HepG2 (cell line): ENCODE data around the gene NEURL4. TPM values are rescaled to one million over a fixed set of nuclear protein-coding genes. Genes with fewer than 3 reads are reported as not detected.

ENCODE experiments used
- ARNTL ChIP-seq: sonication (generic); formaldehyde crosslinking; IDR thresholded peaks from 2 replicates; pipeline ENCODE4 v1.4.0; 2020; ENCODE audit warnings: mild to moderate bottlenecking, missing genetic modification reagents
- ETV6 ChIP-seq: sonication (generic); formaldehyde crosslinking; conservative IDR thresholded peaks from 2 replicates; pipeline ENCODE4 v1.4.0; 2020; ENCODE audit warnings: missing genetic modification reagents
- IRF2 ChIP-seq: IDR thresholded peaks from 2 replicates; pipeline ENCODE4 v1.6.1; 2018; ENCODE audit warnings: missing genetic modification reagents, missing compliant biosample characterization
- KLF12 ChIP-seq: sonication (generic); formaldehyde crosslinking; IDR thresholded peaks from 2 replicates; pipeline ENCODE4 v1.4.0; 2020; ENCODE audit warnings: missing genetic modification reagents, borderline replicate concordance
- KLF6 ChIP-seq: IDR thresholded peaks from 2 replicates; pipeline ENCODE4 v1.8.0; 2016; ENCODE audit warnings: missing biosample characterization, missing genetic modification reagents
- MAF1 ChIP-seq: sonication (generic); formaldehyde crosslinking; IDR thresholded peaks from 2 replicates; pipeline ENCODE4 v1.5.0; 2020; ENCODE audit warnings: missing genetic modification reagents, borderline replicate concordance
- MTERF4 ChIP-seq: sonication (generic); formaldehyde crosslinking; IDR thresholded peaks from 2 replicates; pipeline ENCODE4 v1.8.0; 2023; ENCODE audit warnings: mild to moderate bottlenecking, missing genetic modification reagents
- NRL ChIP-seq: sonication (generic); formaldehyde crosslinking; IDR thresholded peaks from 2 replicates; pipeline ENCODE4 v1.5.0; 2020; ENCODE audit warnings: missing genetic modification reagents, mild to moderate bottlenecking, moderate library complexity, borderline replicate concordance
- PAX8 ChIP-seq: sonication (generic); formaldehyde crosslinking; IDR thresholded peaks from 2 replicates; pipeline ENCODE4 v1.8.0; 2022; ENCODE audit warnings: mild to moderate bottlenecking, missing genetic modification reagents, borderline replicate concordance
- RFXANK ChIP-seq: IDR thresholded peaks from 2 replicates; pipeline ENCODE4 v1.6.1; 2016
- SIN3A ChIP-seq: IDR thresholded peaks from 2 replicates; pipeline ENCODE4 v1.6.1; 2011; ENCODE audit warnings: low read depth, mild to moderate bottlenecking, control low read depth, low read length, borderline replicate concordance
- SP5 ChIP-seq: IDR thresholded peaks from 2 replicates; pipeline ENCODE4 v1.6.1; 2016; ENCODE audit warnings: low read depth, borderline replicate concordance
- SUZ12 ChIP-seq: fragments of 150-350 bp; IDR thresholded peaks from 2 replicates; pipeline ENCODE4 v1.6.1; 2014; ENCODE audit warnings: low read depth, low read length
- ZBTB34 ChIP-seq: sonication (generic); formaldehyde crosslinking; IDR thresholded peaks from 2 replicates; pipeline ENCODE4 v1.8.0; 2022; ENCODE audit warnings: mild to moderate bottlenecking, missing genetic modification reagents
- ZNF234 ChIP-seq: sonication (generic); formaldehyde crosslinking; conservative IDR thresholded peaks from 2 replicates; pipeline ENCODE4 v1.5.1; 2020; ENCODE audit warnings: mild to moderate bottlenecking, missing genetic modification reagents
- ZNF333 ChIP-seq: sonication (generic); formaldehyde crosslinking; IDR thresholded peaks from 2 replicates; pipeline ENCODE4 v1.4.0; 2020; ENCODE audit warnings: mild to moderate bottlenecking, missing genetic modification reagents, borderline replicate concordance
- ZNF446 ChIP-seq: sonication (generic); formaldehyde crosslinking; IDR thresholded peaks from 2 replicates; pipeline ENCODE4 v1.5.0; 2020; ENCODE audit warnings: mild to moderate bottlenecking, missing genetic modification reagents
- ZNF547 ChIP-seq: sonication (generic); formaldehyde crosslinking; IDR thresholded peaks from 2 replicates; pipeline ENCODE4 v1.5.1; 2020; ENCODE audit warnings: mild to moderate bottlenecking, missing genetic modification reagents
- ZNF598 ChIP-seq: sonication (generic); formaldehyde crosslinking; IDR thresholded peaks from 2 replicates; pipeline ENCODE4 v1.5.1; 2020; ENCODE audit warnings: mild to moderate bottlenecking, missing genetic modification reagents, borderline replicate concordance
- ZNF670 ChIP-seq: sonication (generic); formaldehyde crosslinking; IDR thresholded peaks from 2 replicates; pipeline ENCODE4 v1.8.0; 2022; ENCODE audit warnings: mild to moderate bottlenecking, missing genetic modification reagents, borderline replicate concordance
- ZNF709 ChIP-seq: sonication (generic); formaldehyde crosslinking; IDR thresholded peaks from 2 replicates; pipeline ENCODE4 v1.5.0; 2020; ENCODE audit warnings: mild to moderate bottlenecking, missing genetic modification reagents
- ZNF839 ChIP-seq: sonication (generic); formaldehyde crosslinking; IDR thresholded peaks from 2 replicates; pipeline ENCODE4 v1.4.0; 2020; ENCODE audit warnings: missing genetic modification reagents, mild to moderate bottlenecking, borderline replicate concordance
- ZSCAN21 ChIP-seq: sonication (generic); formaldehyde crosslinking; IDR thresholded peaks from 2 replicates; pipeline ENCODE4 v1.8.0; 2022; ENCODE audit warnings: mild to moderate bottlenecking, missing genetic modification reagents, moderate library complexity, borderline replicate concordance
- polyA plus RNA-seq, 8 experiments: library from polyadenylated mRNA; depleted of rRNA in 3 of 8; stranded (reverse) in 7 of 8; unstranded in 1 of 8; fragments of >200 nt; fragmentation: Illumina TruSeq in 4 of 8; extraction: Trizol in 4 of 8; gene quantifications; 2 replicates each; pipeline versions ENCODE4 v1.2.1 to v1.2.3, GENCODE V29; 2011 to 2016; ENCODE audit warnings: low read depth in 4 of 8, missing spikeins in 1 of 8, mixed read lengths in 1 of 8; ENCODE audit not compliant: insufficient read depth in 1 of 8
- total RNA-seq, 5 experiments: library from RNA; depleted of rRNA; stranded (reverse); fragments of >200 nt; fragmentation: Illumina TruSeq; extraction: Trizol; gene quantifications; 2 replicates each; pipeline ENCODE4 v1.2.3, GENCODE V29; 2016; ENCODE audit warnings: low read depth in 1 of 5
- TF ChIP-seq, protein P1 (sequence below): sonication (generic); formaldehyde crosslinking; IDR thresholded peaks from 2 replicates; pipeline ENCODE4 v1.5.1; 2020; ENCODE audit warnings: missing genetic modification reagents, mild to moderate bottlenecking, borderline replicate concordance
- TF ChIP-seq, protein P2 (sequence below): IDR thresholded peaks from 2 replicates; pipeline ENCODE4 v1.6.1; 2016; ENCODE audit warnings: missing genetic modification reagents, missing compliant biosample characterization
- TF ChIP-seq, protein P3 (sequence below): IDR thresholded peaks from 2 replicates; pipeline ENCODE4 v1.6.1; 2012; ENCODE audit warnings: inconsistent platforms

Gene NEURL4
- total and polyA plus RNA-seq, 2 of the 13 experiments (the other 11 are each of a cell fraction or from before 2014, with no cell fraction given), result 14.8 to 15.7 TPM

DNA sequence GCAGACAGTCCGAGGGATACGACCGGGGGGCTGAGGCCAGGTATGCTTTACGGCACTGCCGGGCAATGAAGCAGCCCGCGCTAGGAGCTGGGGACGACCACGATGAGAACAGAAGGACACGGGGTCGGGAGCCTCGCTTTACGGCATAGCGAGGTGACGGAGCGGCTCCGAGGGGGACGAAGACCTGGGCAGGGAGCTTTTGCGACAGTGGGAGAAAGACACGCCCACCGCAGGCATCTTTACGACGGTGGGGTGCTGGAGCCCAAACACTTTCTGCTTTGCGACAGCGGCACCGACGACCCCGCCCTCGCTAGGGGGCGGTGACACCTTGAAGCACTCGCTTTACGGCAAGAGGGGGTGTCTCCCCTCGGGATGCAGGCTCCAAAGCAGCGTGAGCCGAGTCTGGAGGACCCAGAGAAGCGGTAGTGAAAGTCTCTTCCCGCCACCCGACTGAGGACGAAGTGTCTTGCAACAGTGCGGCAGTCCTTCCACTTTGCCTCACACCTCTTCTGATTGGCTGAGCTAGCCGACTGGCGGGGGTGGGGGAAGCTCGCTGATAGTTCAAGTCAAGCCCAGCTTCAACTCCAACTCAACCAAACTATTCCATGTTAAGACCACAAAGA, 350 bp upstream of the NEURL4 start (continued):
- no peak for TF ChIP-seq ZNF446 (CRISPR knock-in tag)
- TF ChIP-seq, protein P1, sequence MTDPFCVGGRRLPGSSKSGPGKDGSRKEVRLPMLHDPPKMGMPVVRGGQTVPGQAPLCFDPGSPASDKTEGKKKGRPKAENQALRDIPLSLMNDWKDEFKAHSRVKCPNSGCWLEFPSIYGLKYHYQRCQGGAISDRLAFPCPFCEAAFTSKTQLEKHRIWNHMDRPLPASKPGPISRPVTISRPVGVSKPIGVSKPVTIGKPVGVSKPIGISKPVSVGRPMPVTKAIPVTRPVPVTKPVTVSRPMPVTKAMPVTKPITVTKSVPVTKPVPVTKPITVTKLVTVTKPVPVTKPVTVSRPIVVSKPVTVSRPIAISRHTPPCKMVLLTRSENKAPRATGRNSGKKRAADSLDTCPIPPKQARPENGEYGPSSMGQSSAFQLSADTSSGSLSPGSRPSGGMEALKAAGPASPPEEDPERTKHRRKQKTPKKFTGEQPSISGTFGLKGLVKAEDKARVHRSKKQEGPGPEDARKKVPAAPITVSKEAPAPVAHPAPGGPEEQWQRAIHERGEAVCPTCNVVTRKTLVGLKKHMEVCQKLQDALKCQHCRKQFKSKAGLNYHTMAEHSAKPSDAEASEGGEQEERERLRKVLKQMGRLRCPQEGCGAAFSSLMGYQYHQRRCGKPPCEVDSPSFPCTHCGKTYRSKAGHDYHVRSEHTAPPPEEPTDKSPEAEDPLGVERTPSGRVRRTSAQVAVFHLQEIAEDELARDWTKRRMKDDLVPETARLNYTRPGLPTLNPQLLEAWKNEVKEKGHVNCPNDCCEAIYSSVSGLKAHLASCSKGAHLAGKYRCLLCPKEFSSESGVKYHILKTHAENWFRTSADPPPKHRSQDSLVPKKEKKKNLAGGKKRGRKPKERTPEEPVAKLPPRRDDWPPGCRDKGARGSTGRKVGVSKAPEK (CRISPR knock-in tag), result no peak
- TF ChIP-seq, protein P2, sequence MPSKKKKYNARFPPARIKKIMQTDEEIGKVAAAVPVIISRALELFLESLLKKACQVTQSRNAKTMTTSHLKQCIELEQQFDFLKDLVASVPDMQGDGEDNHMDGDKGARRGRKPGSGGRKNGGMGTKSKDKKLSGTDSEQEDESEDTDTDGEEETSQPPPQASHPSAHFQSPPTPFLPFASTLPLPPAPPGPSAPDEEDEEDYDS (CRISPR knock-in tag), result peak; percentile 83
- TF ChIP-seq ZNF547, result peak; percentile 62
- TF ChIP-seq KLF6, result 0 out of 2 replicates have a peak, but pooled peaks have one; percentile 39
- no peak for TF ChIP-seq RFXANK
- TF ChIP-seq ZNF234, result no peak
- TF ChIP-seq NRL (CRISPR knock-in tag), result peak; percentile 92; the same call in 1 of the 2 replicates
- TF ChIP-seq, protein P3, sequence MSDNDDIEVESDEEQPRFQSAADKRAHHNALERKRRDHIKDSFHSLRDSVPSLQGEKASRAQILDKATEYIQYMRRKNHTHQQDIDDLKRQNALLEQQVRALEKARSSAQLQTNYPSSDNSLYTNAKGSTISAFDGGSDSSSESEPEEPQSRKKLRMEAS, result peak; percentile 52; the same call in 1 of the 2 replicates
- TF ChIP-seq SIN3A, result peak; percentile 68; the same call in 1 of the 2 replicates
- TF ChIP-seq ZNF598 (CRISPR knock-in tag), result no peak
- 0 out of 2 replicates have a peak, but pooled peaks have one; percentile 67 for TF ChIP-seq ZNF333 (CRISPR knock-in tag)
- TF ChIP-seq SUZ12, result no peak
- no peak for TF ChIP-seq ZBTB34 (CRISPR knock-in tag)
- TF ChIP-seq IRF2 (CRISPR knock-in tag), result peak; percentile 73
- peak; percentile 86; the same call in 1 of the 2 replicates for TF ChIP-seq KLF12 (CRISPR knock-in tag)
- no peak for TF ChIP-seq ZNF670 (CRISPR knock-in tag)
- no peak for TF ChIP-seq ZSCAN21 (CRISPR knock-in tag)
- TF ChIP-seq MTERF4 (CRISPR knock-in tag), result no peak
- TF ChIP-seq ZNF839 (CRISPR knock-in tag), result no peak
- TF ChIP-seq ZNF709 (CRISPR knock-in tag), result no peak
- no peak for TF ChIP-seq MAF1 (CRISPR knock-in tag)
- no peak; the same call in none of the 2 replicates for TF ChIP-seq ARNTL
- TF ChIP-seq SP5 (CRISPR knock-in tag), result peak; percentile 69
- no peak for TF ChIP-seq PAX8 (CRISPR knock-in tag)
- TF ChIP-seq ETV6 (CRISPR knock-in tag), result no peak; the same call in 1 of the 2 replicates
